ENCODE results near the gene TSPEAR. TPM values are rescaled to one million over a fixed set of nuclear protein-coding genes. Genes with fewer than 3 reads are reported as not detected.

The TSPEAR gene
- total and polyA plus RNA-seq, 10 donors: 0.02 to 0.22 (median 0.03) TPM; not detected in 7

GRCh38 chr21:44732956-44733355 lies 21.6 kb upstream of the TSPEAR start:
- intact Hi-C loops (cut with DNase I; ENCODE audit: low total_unique reads): loop anchor here (5.0 kb wide), 1 partner anchor 131 kb away; the partner anchor contains the start of gene KRTAP10-7
- TF ChIP-seq POLR2A (IDR thresholded peaks at IDR 0.05): no peak
- TF ChIP-seq POLR2AphosphoS5 (IDR thresholded peaks at IDR 0.05): no peak
- TF ChIP-seq, protein P1, sequence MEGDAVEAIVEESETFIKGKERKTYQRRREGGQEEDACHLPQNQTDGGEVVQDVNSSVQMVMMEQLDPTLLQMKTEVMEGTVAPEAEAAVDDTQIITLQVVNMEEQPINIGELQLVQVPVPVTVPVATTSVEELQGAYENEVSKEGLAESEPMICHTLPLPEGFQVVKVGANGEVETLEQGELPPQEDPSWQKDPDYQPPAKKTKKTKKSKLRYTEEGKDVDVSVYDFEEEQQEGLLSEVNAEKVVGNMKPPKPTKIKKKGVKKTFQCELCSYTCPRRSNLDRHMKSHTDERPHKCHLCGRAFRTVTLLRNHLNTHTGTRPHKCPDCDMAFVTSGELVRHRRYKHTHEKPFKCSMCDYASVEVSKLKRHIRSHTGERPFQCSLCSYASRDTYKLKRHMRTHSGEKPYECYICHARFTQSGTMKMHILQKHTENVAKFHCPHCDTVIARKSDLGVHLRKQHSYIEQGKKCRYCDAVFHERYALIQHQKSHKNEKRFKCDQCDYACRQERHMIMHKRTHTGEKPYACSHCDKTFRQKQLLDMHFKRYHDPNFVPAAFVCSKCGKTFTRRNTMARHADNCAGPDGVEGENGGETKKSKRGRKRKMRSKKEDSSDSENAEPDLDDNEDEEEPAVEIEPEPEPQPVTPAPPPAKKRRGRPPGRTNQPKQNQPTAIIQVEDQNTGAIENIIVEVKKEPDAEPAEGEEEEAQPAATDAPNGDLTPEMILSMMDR (IDR thresholded peaks at IDR 0.05 in 8 of 11, conservative IDR thresholded peaks at IDR 0.05 in 3 of 11): no peak
- H3K4me3 ChIP-seq: no peak overlapping the region
- H3K27me3 ChIP-seq (replicated peaks in 1 of 7): peaks cover 0 to 41% (median 3%) of the 10 kb centered on the region in 7 donors
- peaks cover 0 to 31% (median 21%) of the 10 kb centered on the region in 8 donors for H3K9me3 ChIP-seq
- no peaks in the 10 kb centered on the region for H3K4me1 ChIP-seq
- WGBS, 5 donors: 72 to 89% (median 84%) methylated on average over 11 of the region's 11 CpGs
- H3K36me3 ChIP-seq: no peaks in the 10 kb centered on the region
- DNase-seq: no peak
- no peak overlapping the region for H3K27ac ChIP-seq

- no peak for DNase-seq
- intact Hi-C loops (cut with DNase I; ENCODE audit: low total_unique reads): loop anchor here (5.0 kb wide), 1 partner anchor 130 kb away; the partner anchor contains the start of gene KRTAP10-7
- H3K36me3 ChIP-seq: no peaks in the 10 kb centered on the region
- H3K27ac ChIP-seq: no peak overlapping the region
- peaks cover 0 to 48% (median 8%) of the 10 kb centered on the region in 7 donors for H3K27me3 ChIP-seq (replicated peaks in 1 of 7)
- TF ChIP-seq POLR2A (IDR thresholded peaks at IDR 0.05) (no peak), POLR2AphosphoS5 (IDR thresholded peaks at IDR 0.05) (no peak)
- TF ChIP-seq, protein P1 (IDR thresholded peaks at IDR 0.05 in 8 of 11, conservative IDR thresholded peaks at IDR 0.05 in 3 of 11): no peak
- H3K9me3 ChIP-seq: peaks cover 0 to 24% (median 14%) of the 10 kb centered on the region in 8 donors
- WGBS, 5 donors: 86 to 97% (median 93%) methylated on average over 10 of the region's 10 CpGs
- H3K4me1 ChIP-seq: no peaks in the 10 kb centered on the region
- H3K4me3 ChIP-seq: no peak overlapping the region
Observed at GRCh38 chr21:44732263-44732662, 20.9 kb upstream of the TSPEAR start.

GRCh38 chr21:44730951-44731579 lies 19.7 kb upstream of the TSPEAR start:
- Histone ChIP-seq H3K4me3 (no peak overlapping the region), H3K4me1 (no peaks in the 10 kb centered on the region), H3K9me3 (peaks cover 0 to 12% (median 2%) of the 10 kb centered on the region in 8 donors), H3K36me3 (no peaks in the 10 kb centered on the region), H3K27ac (no peak overlapping the region), H3K27me3 (replicated peaks in 1 of 7) (peaks cover 0 to 60% (median 19%) of the 10 kb centered on the region in 7 donors)
- TF ChIP-seq, protein P1 (IDR thresholded peaks at IDR 0.05 in 8 of 11, conservative IDR thresholded peaks at IDR 0.05 in 3 of 11): no peak
- TF ChIP-seq POLR2AphosphoS5 (IDR thresholded peaks at IDR 0.05): no peak
- TF ChIP-seq POLR2A (IDR thresholded peaks at IDR 0.05): no peak
- 60 to 66% (median 61%) methylated on average over 9 of the region's 9 CpGs for WGBS, 5 donors
- DNase-seq: no peak
- intact Hi-C loops (cut with DNase I; ENCODE audit: low total_unique reads): loop anchor here (5.0 kb wide), 1 partner anchor 129 kb away; the partner anchor contains the start of gene KRTAP10-7

DNA sequence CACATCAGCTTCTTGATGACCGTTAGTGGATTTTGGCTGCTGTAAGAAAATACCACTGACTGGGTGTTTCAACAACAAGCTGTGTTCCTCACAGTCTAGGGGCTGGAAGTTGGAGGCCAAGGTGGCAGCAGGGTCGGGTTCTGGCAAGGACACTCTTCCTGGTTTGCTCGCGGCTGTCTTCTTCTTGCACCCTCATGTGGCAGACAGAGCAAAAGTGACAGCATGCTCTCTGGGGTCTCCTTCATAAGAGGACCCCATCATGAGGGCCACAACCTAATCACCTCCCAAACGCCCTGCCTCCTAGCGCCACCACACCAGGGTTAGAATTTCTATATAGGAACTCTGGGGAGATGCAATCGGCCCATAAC lies 18.6 kb upstream of the TSPEAR start:
- DNase-seq: no peak
- 82 to 93% (median 87%) methylated on average over 5 to 7 of the region's 7 CpGs for WGBS, 5 donors
- no peaks in the 10 kb centered on the region for H3K4me1 ChIP-seq
- intact Hi-C loops (cut with DNase I; ENCODE audit: low total_unique reads): loop anchor here (5.0 kb wide), 1 partner anchor 128 kb away; the partner anchor contains the start of gene KRTAP10-7
- H3K9me3 ChIP-seq: peaks cover 0 to 2% (median 0%) of the 10 kb centered on the region in 8 donors
- peaks cover 0 to 65% (median 25%) of the 10 kb centered on the region in 7 donors for H3K27me3 ChIP-seq (replicated peaks in 1 of 7)
- H3K4me3 ChIP-seq: no peak overlapping the region
- TF ChIP-seq POLR2A (IDR thresholded peaks at IDR 0.05) (no peak), POLR2AphosphoS5 (IDR thresholded peaks at IDR 0.05) (no peak)
- TF ChIP-seq, protein P1 (IDR thresholded peaks at IDR 0.05 in 8 of 11, conservative IDR thresholded peaks at IDR 0.05 in 3 of 11): no peak
- no peak overlapping the region for H3K27ac ChIP-seq
- H3K36me3 ChIP-seq: no peaks in the 10 kb centered on the region

Measured in spleen (tissue), 11 donors.